Skeletal muscle cell (primary cell): Measurements from ENCODE around the gene EGF.
"Not testable (repeated sequence)": the region's sequence is repeated elsewhere in the genome, so short reads cannot be mapped to it uniquely, and the experiment has no call there.

ENCODE experiments used
- DNase-seq: peaks from one replicate; pipeline ENCODE4 v3.0.0-alpha.2; 2010; ENCODE audit warnings: low read depth
- H3K4me3 ChIP-seq: 2 replicates; pipeline ENCODE4 v1.5.1; 2011; ENCODE audit warnings: low read depth, mild to moderate bottlenecking, control low read depth, low read length, moderate library complexity

The EGF gene

GRCh38 chr4:109912706-109913595, at the start of gene EGF:
EGF (plus strand) TSS chr4:109912883; CDS start chr4:109913336, 453 bp downstream.
- no peak within 1 kb of the TSS for H3K4me3 ChIP-seq
- peak; percentile 24 for DNase-seq

DNA sequence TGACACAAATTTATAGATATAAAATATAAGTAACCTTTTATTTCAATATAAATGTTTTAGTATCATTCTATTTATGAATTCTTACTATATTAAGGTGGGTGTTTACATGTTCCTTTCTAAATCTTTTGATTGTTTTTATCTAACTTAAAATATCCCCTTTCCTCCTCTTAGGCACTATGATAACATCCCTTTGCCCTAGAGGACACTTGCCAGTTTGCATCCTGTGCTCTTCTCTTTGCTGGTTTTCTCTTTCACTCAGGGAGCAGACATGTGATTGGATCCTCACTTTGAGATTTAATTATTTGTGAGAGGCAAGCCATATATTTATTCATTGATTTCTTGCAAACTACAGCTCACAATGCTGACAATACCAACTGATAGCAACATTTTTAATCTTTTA, 48.5 kb upstream of the EGF start:
- H3K4me3 ChIP-seq: no peak overlapping the region

DNA sequence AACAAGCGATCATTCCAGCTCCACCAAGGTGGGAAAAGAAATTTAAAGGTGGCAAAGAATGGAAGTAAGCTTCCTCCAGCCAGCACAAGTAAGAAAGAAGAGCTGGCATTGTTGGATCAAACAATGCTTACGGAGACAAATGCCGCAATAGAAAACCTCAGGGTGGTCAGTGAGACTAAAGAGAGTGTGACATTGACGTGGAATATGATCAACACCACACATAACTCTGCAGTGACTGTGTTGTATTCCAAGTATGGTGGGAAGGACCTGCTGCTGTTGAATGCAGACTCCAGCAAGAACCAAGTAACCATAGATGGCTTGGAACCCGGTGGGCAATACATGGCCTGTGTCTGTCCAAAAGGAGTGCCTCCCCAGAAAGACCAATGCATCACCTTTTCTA, 42.6 kb upstream of the EGF start:
- no peak overlapping the region for H3K4me3 ChIP-seq
- DNase-seq: no peak

More for the DNA sequence above, 48.5 kb upstream of the EGF start:
- DNase-seq: no peak

DNA sequence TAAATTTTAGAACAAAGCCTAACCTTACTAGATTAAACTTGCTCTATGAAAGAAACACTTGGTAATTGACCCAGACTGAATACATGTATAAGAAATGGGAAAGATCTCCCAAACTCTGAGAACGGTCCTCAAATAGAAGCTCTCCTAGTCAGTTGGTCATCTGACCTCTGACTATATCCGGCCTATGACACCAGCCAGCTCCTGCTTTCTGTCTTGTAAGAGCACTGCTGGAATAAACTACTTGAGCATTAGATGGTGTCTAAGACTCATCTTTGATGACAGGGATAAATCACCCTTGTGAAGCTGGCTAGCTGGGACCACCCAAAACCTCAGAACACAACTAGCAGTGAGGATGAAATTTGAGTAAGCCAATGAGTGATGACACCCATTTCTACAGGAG, 40.6 kb upstream of the EGF start:
- DNase-seq: no peak
- no peak overlapping the region for H3K4me3 ChIP-seq

DNA sequence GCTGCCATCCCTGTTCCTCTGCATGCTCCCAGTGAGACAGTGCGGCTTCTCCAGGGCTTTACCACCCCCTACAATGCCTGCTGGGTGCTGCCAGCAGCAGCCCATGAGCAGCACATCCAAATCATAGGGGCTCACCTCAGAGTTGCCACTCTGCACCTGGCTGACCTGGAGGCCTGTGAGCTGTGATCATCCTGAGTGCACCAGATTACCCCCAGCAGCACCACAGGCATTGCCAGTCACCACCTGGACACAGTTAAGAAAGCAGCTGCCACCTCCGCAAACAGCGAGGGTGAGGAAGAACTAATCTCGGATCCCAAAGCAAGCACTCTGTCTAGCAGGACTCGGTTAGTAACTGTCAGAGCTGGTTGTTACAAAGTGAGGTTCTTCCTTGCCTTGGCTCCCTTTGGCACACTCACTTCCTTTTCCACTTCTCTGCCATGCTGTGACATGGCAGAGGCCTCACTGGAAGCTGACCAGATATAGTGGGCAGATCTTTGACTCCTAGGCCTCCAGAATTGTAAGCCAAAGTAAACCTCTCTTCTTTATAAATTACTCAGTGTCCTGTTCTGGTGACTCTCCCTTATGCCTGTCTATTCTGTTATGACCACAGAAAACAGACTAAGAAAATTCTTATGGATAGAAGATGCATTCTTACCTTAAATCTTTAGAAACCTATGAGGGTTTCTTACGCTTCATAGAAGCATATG, 39.6 kb upstream of the EGF start:
- DNase-seq: no peak
- no peak overlapping the region for H3K4me3 ChIP-seq

DNA sequence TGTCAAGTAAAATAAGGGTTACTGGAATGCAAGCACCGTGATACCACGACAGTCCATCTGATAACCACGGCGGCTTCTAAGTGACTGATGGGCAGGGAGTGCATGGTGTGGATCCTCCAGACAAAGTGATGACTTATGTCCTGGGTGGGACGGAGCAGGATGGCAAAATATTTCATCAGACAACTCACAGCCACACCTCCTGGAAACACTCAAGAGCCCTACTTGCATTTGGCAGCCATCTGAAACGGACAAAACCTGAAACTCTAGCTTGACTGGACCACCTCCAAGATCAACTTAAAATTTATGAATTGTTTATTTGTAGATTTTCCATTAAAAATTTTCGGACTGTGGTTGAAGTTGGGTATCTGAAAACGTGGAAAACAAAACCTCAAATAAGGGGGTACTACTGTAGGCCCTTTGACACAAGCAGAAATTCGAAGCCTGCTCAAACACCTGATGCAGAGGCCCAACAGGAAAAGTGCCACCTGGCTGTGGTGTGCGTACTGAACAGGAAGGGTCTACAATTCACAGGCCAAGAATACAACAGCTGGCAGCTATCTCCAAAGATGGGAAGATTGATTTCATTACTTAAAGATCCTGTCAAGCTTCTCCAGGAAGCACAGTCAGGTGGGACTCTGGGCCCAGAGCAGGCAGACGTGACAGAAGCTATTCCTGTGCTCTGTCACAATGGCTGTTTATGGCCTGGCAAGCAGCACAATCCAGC, 38.7 kb upstream of the EGF start:
- no peak overlapping the region for H3K4me3 ChIP-seq
- DNase-seq: peak; percentile 4

DNA sequence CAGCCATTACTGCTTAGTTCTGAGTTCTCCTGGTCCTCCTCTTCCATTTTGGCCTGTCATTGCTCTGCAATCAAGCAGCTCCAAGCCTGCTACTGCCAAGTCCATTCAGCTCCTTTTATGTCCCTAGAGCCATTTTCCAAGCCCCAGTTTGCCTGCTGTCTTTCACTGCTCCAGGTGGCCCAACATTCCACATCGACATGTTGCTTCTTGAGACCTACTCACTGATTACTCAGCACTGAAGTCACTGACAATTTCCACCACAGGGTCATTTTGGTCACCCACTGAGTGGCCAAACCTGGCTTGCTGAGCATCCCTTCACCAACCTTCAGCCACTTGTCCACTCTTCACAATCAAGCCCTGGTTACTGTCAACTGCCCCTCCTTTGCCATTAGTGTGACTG, 37.6 kb upstream of the EGF start:
- no peak for DNase-seq
- H3K4me3 ChIP-seq: no peak overlapping the region

- not testable (repeated sequence) for DNase-seq, H3K4me3 ChIP-seq
These were observed 37.1 kb upstream of the EGF start for GRCh38 chr4:109875553-109875952.

GRCh38 chr4:109876634-109877265, 35.9 kb upstream of the EGF start:
- no peak overlapping the region for H3K4me3 ChIP-seq
- DNase-seq: no peak

- no peak for DNase-seq
- H3K4me3 ChIP-seq: no peak overlapping the region
These were observed 35.3 kb upstream of the EGF start for GRCh38 chr4:109877400-109877799.

DNA sequence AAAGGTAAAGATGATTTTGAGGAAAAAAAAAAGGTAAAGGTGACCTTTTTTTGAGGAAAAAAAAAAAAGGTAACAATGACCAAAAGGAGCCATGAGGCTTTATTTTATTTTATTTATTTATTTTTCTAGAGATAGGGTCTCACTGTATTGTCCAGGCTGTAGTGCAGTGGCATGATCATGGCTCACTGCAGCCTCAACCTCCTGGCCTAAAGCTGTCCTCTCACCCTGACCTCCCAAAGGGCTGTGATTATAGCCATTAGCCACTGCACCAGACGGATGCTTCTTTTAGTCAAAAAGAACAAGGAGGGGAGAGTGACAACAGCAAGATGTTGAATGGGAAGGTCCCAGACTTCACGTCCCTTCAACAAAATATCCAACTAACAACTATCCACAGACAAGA, 34.3 kb upstream of the EGF start:
- DNase-seq: no peak
- no peak overlapping the region for H3K4me3 ChIP-seq

DNA sequence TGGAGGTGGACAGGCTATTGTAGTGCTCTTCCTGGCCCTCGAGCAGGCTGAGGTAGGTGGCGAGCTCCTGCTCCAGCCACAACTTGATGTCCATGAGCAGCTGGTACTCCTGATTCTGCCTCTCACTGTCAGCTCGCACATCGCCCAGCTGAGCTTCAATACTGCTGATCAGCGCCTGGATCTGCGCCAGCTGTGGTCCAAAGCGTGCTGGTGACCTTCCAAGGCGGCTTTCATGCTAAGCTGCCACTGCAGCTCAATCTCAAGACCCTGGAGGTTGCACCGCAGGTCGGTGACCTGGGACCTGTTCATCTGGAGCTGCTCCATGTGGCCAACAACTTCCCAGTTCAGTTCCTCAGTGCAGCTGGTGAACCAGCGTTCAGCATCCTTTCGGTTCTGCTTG, 33.6 kb upstream of the EGF start:
- no peak overlapping the region for H3K4me3 ChIP-seq
- DNase-seq: no peak

GRCh38 chr4:109879636-109880314, 32.9 kb upstream of the EGF start:
- H3K4me3 ChIP-seq: no peak overlapping the region
- DNase-seq: no peak

GRCh38 chr4:109886303-109886702, 26.4 kb upstream of the EGF start:
- no peak for DNase-seq
- no peak overlapping the region for H3K4me3 ChIP-seq

GRCh38 chr4:109887071-109887470, 25.6 kb upstream of the EGF start:
- H3K4me3 ChIP-seq: no peak overlapping the region
- DNase-seq: no peak

DNA sequence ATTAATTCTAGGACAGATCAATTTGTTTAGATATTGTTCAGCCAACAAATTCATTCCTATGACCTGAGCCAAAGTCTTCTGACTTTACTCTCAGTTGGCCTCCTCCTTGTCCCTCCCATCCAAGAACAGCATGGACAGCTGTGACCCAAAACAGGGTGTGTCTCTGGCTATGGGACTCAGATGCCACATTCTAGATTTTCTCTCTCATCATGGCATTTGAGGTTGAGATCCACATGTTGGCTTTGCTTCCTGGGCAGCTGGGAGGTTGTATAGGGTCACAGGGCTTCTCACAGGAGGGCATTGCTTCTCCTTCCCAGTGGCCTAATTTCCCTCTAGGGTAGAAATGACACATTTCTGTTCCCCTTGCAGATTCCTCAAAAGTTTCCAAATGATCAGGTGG, 22.6 kb upstream of the EGF start:
- H3K4me3 ChIP-seq: no peak overlapping the region
- DNase-seq: no peak

- no peak for DNase-seq
- H3K4me3 ChIP-seq: no peak overlapping the region
These were observed 10.0 kb upstream of the EGF start for GRCh38 chr4:109902559-109903251.

- no peak for DNase-seq
These were observed 4.0 kb upstream of the EGF start for GRCh38 chr4:109908731-109909130.

DNA sequence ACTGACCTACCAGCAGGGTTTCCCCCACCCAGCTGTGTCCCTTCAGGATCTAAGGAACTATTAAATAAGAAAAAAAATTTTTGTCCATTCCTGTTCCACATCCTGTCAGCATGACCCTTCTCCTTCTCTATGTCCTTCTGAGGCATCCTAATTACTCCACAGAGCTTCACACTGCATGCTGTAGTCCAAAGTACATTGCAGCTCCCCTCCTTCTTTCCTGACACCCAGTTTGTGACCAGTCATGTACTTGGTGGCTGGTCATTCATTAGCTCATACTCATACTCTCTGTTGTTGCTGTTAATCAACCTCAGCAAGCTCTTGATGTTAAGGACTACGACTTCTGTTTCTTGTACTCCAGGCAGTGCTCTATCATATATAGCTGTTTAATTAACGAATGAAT, 2.4 kb upstream of the EGF start:
- no peak overlapping the region for H3K4me3 ChIP-seq
- no peak for DNase-seq

More at GRCh38 chr4:109908731-109909130, 4.0 kb upstream of the EGF start:
- no peak overlapping the region for H3K4me3 ChIP-seq
